GM19452 (cell line): ENCODE measurements around the gene ZNF513.
"Not testable (repeated sequence)": the region's sequence is repeated elsewhere in the genome, so short reads cannot be mapped to it uniquely, and the experiment has no call there.

Source experiments
- ATAC-seq: cut with Tn5 transposase; IDR thresholded peaks from one replicate; pipeline ENCODE4 v1.9.1; 2021; ENCODE audit not compliant: unreplicated experiment

ZNF513 gene, protein sequence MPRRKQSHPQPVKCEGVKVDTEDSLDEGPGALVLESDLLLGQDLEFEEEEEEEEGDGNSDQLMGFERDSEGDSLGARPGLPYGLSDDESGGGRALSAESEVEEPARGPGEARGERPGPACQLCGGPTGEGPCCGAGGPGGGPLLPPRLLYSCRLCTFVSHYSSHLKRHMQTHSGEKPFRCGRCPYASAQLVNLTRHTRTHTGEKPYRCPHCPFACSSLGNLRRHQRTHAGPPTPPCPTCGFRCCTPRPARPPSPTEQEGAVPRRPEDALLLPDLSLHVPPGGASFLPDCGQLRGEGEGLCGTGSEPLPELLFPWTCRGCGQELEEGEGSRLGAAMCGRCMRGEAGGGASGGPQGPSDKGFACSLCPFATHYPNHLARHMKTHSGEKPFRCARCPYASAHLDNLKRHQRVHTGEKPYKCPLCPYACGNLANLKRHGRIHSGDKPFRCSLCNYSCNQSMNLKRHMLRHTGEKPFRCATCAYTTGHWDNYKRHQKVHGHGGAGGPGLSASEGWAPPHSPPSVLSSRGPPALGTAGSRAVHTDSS

DNA sequence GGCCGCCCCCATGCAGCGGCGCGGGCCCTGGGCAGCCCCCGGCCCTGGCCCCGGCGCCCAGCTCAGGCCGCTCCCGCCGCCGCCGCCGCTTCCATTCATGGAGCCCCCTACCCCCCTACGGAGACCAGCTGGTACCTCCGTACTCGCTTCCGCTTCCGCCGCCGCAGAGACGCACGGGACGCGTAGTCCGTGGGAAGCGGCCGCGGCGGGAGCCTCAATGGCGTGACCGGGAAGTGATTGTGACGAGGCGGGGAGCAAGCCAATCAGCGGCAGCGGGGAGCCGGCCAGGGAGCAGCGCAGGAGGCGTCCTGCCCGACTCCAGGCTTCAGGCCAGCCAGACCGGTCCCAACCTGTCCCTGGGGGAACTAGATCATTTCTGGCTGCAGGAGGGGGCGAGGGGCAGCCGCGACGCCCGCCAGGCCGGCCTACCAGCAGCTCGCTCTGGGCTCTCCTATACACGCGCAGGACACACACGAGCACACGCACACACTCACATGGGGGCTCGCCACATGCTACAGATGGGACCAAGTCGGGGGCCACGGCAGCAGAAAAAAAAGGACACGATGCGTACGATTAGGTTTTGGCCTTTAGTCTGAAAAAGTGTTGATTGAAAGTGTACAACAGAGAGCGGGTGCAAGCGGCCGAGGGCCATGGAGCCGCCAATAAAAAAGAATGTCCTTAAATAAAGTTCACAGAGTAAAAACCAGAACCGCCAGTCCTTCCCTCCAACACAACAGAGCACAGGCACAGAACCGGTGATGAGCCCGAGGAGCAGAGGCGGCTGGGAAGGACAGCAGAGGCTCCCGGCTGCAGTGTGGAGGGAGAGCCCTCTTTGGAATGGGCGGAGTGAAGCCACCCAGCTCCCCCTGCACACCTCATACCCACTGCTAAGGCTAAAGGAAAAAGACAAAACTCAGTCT is at the start of gene ZNF513:
Gene ZNF513 (minus strand): TSS at position 109 of the 920 bp plus-strand sequence. CDS start 208 bp downstream, outside the sequence.
- ATAC-seq: peak; percentile 81

DNA sequence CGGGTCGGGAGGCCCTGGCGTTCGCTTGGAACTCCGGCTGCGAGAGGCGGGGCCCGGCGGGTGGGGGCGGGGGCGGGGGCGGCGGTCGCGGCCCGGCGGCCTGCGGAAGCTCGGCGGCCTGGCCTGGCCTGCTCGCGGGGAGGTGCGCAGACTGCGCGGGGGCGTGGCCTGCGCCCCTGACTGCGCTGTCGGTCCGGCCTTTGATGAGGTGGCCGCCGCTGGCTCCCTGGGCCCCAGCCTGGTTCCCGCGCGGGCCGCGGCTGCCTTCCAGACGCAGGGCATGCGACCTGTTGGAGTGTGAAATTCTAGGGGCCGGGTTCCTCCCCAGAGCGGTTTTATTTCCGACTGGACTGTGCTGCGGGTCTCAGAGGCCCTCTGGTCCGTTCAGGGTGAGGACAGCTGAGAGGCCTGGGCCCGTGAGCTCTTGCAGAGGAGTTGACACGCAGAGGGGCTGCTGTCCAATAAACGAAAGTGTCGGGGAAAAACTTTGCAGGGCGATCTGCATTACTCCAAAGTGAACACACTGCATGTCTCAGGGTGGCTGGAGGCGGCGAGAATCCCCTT is 48.5 kb upstream of the ZNF513 start:
- peak; percentile 74 for ATAC-seq

DNA sequence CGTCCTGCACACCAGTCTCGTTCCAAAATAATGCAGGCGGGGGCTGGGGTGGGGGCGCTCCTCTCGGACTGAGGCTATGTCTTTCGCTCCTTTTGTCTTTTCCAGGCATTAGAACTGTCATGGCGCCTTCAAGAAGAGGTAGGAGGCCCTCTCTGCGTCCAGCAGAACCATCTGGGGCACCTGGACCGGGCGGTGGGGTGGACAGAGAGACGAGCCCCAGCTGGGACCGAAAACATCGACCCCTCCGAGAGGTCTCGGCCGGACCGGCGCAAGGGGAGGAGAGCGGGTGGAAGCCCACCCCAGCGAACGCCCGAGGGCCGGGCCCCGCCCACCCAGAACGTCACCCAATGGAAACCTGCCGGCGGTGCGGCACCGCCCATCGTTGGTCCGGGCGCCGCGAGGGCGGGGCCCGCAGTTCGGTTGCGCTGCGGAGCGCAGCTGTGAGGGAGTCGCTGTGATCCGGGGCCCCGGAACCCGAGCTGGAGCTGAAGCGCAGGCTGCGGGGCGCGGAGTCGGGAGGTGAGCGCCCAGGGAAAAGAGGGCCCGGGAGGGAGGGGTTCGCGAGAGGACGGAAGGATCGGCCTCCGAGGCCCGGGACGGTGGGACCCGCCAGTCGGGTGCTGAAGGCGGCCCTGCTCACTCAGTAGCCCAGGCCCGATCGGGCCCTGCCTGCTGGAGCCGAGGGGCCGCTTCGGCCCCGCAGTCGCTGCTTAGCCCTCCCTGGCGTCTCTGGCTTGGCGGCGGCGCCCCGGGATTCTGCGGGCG is 47.9 kb upstream of the ZNF513 start, which contains the start of gene NRBP1:
Gene NRBP1 (plus strand): TSS at position 419 of the 765 bp plus-strand sequence. CDS start 4,643 bp downstream, outside the sequence.
- ATAC-seq: peak; percentile 88

DNA sequence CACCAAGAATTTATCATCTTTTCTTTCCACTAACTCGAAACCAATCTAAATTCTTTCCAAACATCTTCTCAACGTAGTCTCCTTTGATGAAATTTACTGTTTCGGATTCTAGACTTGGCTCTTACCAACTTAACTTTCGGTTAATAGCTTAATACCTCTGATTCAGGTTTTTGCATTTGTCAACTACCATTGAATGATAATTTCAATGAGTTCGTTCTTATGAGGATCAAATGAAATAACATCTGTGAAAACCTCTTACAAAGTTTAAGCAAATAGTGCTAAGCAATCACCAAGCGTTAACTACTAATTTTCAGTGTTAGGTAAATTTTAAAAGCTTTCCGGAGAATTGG is 47.3 kb upstream of the ZNF513 start:
- ATAC-seq: no peak

DNA sequence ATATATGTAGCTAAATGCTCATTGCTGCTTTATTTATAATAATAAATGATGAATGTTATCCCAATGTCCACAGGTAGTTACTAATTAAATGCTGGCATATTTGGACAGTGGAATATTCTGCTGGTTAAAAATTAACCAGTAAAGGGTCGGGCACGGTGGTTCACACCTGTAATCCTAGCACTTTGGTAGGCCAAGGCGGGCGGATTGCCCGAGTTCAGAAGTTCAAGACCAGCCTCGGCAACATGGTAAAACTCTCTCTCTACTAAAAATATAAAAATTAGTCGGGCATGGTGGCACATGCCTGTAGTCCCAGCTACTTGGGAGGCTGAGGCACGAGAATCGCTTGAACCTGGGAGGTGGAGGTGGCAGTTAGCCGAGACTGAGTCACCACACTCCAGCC is 44.5 kb upstream of the ZNF513 start:
- ATAC-seq: not testable (repeated sequence)

DNA sequence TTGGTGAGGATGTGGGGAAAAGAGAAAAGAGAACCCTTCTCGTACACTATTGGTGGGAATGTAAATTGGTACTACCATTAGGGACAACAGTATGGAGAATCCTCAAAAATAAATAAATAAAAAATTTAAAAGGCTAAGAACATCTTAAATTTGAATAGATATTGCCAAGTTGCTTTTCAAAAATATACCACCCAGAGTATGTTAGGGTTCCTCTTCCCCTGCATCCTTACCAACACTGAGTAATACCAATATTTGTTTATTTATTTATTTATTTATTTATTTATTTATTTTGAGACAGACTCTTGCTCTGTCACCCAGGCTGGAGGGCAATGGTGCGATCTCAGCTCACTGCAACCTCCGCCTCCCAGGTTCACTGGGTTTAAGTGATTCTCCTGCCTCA is 42.4 kb upstream of the ZNF513 start:
- ATAC-seq: no peak

DNA sequence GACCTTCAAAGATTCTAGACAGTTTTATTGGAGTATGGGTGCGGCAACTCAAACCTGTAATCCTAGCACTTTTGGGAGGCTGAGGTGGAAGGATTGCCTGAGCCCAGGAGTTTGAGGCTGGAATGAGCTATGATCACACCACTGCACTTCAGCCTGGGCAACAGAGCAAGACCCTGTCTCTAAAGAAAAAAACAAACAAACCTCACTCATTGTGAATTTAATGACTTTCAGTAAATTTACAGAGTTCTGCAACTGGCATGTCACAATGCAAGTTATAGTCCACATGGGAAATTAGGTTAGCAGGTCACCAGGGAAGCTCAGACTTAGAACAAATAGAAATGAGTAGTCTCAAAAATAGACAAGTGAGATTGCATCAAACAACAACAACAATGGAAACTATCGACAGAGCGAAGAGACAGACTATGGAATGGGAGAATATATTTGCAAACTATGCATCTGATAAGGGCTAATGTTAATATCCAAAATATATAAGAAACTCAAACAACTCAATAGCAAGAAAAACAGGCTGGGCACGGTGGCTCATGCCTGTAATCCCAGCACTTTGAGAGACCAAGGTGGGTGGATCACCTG is 41.2 kb upstream of the ZNF513 start:
- ATAC-seq: no peak

DNA sequence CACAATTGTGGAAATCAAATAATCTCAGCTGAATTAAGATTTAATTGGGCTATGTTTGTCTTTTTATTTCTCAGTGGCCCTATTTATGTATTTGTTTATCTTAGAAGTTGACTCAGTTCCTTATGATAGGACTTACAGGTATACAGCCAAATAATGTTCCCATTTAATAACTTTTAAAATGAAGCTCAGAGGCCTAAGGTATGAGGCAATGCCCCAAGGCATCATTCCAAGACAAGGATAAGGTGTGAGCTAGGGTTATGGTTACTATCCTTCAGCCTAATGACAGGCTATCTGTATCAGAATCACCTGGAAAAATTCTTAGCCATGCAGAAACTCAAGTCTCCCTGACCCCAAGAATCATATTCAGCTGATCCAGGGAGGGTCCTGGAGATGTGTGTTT is 40.5 kb upstream of the ZNF513 start:
- no peak for ATAC-seq

DNA sequence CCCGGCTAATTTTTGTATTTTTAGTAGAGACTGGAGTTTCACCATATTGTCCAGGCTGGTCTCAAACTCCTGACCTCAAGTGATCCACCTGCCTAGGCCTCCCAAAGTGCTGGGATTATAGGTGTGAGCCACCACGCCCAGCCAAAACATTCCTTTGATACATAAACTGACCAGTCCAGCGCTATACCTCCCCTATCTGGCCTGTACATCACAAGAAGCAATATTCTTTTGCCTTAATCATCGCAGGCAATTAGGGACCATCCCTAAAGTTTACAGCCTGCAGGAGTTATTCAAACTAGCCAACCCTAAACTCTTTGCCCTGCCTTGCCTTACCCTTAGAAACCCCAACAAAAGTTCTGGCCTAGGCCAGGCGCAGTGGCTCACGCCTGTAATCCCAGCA is 35.6 kb upstream of the ZNF513 start:
- no peak for ATAC-seq

DNA sequence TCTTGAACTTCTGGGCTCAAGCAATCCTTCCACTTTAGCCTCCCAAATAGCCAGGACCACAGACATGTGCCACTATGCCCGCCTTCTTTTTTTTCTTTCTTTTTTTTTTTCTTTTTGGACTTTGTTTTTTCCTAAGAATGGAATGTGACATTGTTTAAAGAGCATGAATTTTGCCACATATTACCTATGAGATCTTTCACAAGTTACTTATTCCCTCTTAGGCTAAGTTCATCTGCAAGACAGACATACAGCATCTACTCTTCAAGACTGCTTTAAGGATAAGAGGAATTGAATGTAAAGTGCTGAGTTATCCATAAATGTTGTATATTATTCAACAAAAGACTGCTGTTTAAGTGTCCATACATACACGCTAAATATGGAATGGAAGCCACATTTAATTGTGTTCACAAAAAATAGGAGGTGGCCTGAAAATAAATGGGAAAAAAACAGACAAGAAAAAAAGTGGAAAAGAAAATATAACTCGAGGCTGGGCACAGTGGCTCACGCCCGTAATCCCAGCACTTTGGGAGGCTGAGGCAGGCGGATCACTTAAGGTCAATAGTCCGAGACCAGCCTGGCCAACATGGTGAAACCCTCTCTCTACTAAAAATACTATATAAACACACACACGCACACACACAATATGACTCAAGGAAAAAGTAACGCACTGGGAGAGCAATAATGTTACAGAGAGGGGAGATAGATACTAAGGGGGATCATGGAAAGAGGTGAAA is 32.1 kb upstream of the ZNF513 start:
- ATAC-seq: no peak

DNA sequence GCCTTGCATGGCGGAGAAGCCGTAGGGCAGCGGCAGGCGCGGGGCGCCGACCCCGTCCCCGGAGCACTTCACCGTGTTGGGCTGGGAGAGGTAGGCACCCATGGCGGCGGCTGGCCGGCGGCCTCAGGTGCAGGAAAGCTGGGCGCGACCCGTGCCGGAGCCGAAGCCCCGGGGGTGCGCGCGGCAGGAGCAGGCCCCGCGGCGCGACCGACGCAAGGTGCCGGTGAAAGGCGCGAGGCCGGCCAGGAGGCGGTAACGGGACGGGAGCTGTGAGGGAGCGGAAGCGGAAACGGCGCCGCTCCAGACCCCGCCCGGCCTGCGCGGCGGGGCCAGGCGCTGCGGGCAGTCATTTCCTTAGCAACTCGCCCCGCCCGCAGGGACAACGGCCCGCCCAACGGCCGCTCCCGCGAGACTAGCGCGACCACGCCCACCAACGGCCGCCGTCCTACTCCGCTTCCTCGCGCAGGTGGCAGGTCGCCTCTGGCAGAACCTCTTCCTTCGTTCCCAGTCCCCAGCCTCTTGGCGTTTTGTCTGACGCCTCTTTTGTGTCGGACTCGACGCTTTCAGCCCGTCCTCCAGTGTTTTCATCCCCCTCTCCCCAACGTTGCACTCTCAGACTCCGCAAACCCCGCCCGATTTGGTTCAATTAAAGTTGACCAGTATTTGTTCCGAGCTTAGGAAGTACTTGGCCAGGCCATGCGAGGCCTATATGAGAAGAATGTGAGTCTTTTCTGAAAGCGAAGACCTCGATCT is 29.0 kb upstream of the ZNF513 start, which contains the start of gene PPM1G:
Gene PPM1G (minus strand): TSS at position 271 of the 753 bp plus-strand sequence. CDS start 169 bp downstream, at position 102.
- peak; percentile 96 for ATAC-seq

DNA sequence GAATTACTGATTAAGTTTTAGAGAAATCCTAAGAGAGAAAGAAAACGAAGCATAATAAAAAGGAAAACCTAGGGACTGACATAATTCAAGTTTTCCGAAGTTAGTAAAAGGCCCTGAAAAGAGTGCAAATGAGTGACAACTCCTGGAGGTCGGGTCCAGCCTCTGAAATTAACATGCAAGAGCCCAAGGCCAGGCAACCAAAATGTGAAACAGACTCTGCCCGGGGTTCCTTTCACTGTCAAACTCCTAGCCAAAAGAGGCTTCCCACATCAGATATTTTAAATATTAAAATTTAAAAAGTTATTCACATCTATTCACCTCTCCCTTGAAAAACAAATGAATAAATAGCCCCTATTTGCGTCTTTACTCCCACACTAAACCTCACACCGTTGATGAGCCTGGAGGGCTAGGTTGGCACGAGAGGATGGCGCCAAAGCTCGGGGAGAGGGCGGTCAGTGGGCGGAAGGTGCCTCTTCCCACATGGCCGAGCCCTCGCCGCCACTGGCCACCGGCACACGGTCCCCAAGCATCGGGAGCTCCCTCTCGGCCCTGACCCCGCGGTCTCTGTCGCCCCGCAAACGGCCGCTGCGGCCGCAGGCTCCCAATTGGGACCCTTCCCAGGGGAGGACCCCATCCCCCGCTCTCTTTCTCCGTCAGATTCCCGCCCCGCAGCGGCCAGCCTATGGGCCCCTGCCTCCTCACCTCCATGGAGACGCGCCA is 28.2 kb upstream of the ZNF513 start:
- ATAC-seq: peak; percentile 23

DNA sequence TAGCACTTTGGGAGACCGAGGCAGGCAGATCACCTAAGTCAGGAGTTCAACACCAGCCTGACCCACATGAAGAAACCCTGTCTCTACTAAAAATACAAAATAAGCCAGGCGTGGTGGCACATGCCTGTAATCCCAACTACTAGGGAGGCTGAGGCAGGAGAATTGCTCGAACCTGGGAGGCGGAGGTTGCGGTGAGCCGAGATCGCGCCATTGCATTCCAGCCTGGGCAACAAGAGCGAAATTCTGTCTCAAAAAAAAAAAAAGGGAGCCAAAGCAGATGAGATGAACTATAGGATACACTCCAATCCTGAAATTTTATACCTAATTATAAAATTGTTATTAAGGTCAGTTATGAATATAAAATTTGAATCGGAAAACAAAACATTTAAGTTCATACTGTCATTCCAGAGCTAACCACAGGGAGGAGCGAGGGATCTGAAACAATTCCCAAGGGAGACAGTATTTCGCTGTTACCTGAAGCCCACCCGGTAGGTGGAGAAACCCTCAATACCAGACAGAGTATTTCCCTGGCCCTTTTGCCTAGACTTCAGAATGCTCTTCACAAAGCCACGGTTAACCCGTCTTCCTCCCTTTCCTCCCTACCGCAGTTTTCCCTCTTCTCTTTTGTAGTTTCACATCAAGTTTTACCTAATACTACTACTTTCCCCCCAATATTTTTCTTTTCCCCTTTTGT is 27.4 kb upstream of the ZNF513 start:
- ATAC-seq: no peak

DNA sequence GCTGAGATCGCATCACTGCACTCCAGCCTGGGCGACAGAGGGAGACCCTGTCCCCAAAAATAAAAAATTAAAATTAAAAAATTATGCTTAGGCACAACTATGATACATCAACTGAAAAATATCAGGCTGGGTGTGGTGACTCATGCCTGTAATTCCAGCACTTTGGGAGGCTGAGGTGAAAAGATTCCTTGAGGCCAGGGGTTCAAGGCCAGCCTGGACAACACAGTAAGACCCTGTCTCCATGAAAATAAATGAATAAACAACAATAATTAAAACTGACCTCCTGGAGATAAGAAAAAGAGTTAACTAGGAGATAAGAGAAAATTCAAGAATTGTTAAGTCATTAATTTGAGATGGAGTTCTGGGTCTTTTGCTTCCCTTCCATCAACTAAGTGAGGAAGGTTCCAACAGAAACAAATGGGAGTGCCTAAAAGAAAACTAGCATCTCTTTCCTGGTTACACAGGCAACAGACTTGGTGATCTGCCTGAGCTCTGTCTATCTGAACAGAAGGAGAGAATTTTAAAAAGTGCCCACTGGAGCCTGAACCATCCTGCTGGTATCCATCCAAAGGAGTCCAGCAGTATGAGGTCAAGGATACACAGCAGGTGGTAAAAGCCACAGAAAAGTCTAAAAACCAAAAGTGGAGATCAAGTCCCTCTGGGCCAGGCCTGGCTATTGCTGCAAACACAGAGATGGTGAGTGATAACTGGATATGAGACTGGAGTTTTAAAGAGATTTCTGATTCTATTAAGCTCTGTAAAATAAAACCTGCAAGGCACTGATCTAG is 20.0 kb upstream of the ZNF513 start:
- ATAC-seq: no peak

DNA sequence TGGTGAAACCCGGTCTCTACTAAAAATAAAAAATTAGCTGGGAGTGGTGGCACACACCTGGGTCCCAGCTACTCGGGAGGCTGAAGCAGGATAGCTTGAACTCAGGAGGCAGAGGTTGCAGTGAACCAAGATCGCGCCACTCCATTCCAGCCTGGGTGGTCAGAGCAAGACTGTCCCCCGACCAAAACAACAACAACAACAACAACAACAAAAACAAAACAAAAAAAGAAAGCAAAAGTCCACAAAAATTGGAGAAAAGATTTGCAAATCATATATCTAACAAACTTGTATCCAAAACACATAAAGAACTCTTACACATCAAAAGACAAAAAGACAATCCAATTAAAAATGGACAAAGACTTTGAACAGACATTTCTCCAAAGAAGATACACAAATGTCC is 18.4 kb upstream of the ZNF513 start:
- no peak for ATAC-seq

DNA sequence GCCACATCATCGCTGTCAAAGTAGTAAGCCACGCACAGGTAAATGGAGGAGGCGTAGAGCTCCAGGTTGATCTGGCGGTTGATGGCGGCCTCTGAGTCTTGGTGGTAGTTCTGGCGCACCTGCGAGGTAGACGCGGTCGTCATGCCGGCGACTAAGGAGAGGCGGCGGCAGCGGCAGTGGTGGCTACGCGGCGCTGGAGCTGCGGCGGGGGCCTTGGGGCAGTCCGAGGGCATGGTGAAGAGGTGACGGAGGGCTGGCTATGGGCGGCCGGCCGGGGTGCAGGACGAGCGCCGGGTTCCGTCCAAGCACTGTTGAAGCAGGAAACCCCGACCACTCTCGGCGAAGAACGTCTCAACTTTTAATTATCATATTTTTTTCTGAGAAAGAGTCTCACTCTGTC is 12.7 kb upstream of the ZNF513 start:
- ATAC-seq: no peak
